GM21619 (cell line): Measurements from ENCODE around the gene FOXP1.

Experiments used
- ATAC-seq: cut with Tn5 transposase; IDR thresholded peaks from one replicate; pipeline ENCODE4 v1.9.1; 2021; ENCODE audit not compliant: unreplicated experiment

The FOXP1 gene

DNA sequence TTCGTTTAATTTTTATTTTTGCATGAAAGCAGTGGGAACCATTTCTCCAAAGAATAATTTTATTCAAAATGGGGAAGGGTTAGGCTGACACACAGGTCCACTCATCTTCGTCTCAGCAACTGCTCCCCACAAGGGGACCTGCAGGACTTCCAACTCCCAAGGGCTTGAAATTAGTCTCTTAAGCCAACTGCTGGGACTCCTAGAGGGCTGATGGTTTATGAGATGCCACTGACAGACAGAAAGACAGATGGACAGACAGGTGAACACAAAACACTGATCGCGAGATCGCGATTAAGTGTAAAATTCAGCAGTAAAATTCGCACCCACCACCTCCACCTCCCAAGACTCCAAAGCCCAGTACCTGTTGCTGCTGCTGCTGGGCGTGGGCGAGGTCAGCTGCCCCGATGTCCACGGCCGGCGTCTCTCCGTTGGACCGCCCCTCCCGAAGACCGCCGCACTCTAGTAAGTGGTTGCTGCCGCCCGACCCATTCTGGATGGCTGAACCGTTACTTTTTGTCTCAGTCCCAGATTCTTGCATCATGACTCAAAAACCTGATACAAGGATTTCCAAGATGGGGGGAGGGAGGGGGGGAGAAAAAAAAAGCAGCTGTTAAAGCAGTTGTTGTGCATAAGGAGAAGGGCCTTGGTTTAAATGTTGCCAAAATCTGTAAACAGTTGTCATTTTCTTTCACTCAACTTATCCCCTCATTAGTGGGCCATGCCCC lies 385.5 kb downstream of the FOXP1 start:
- no peak for ATAC-seq

DNA sequence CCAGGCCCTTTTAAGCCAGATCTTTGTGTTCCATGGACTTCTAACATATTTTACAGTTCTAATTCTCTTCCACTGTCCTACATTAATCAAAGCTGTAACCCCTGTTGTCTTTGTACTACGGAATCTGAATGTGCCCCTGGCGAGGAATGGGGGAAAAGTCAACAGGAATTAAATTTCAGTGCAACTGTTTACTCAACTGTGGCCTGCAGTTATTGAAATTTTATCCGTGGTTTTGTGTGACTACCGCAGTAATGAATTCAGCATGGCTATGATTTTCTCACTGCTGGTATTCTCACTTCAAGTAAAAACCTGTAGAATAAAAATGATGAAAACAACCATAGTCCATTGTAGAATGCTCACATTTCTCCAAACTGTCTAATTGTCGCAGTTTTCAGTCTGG lies 388.0 kb downstream of the FOXP1 start:
- ATAC-seq = no peak

DNA sequence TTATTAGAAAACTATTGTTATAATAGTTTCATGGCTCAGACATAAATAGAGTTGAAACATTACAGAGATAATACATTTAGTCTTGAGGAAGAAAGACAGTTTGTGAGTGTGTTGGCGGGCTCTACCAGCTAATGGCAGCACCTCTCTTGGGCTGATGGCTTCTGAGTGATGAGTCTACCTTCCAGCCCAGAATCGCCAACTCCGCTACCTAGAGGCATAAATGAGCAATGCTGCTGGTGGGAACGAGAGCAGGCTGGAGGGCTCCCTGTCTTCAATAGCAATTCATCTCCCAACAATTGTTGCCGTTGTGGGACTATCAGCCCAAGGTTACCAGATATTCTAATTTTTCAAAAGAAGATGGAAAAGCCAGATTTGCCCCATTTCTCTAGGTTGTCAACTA lies 388.7 kb downstream of the FOXP1 start:
- ATAC-seq = no peak

DNA sequence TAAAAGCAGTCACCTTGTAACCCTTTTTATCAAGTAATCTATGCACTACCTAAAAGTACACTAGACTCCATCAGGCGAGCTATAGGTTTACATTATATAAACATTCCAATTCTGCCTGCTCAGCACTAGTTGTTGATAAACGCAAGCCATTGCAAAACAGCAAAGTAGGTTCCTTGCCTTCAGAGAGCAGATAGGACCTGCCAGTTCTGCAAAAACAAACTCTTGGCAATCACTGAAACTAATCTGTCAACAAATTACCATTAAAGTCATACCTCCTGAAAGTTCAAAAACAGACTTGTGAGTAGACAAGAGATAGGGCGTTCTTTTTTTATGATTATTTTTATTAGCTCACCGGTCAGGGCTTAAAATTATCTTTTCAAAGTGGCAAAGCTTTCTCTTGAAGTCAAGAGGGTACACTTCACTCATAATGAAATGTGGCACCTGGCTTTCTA lies 392.5 kb downstream of the FOXP1 start:
- no peak for ATAC-seq

DNA sequence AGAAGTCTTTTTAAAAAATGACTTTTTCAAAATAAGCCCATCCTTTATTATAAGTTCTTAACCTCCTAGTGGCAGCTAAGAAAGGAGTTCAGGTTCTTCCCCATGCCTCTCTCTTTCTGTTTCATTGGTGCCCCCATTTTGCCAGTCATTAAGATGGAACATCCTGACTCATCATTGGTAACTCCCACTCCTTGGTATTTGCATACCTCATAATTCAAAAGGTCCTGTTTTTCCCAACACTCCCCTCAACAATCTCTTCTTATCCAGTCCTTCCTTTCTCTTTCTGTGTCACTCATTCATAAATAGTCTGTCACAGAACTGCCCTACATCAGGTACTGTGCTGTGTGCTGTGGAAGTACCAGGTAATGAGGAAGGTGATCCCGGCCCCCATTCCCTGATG lies 394.0 kb downstream of the FOXP1 start:
- no peak for ATAC-seq

DNA sequence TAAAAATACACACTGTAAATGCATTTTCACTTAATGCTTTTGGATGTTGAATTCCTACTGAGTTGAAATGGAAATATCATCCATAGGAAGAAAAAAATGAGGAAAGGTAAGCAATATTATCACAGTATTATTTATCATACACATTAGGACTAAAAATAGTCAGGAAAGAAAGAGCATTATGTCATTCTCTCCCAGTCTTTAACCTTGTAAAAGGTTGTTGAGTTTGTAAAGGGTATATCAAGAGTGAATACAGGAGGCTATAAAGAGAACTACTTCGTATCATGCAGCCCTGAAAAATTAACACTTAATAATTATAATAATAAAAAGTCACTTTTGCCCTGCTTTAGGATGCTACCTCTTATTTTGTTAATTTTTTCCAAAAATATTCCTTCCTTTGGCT lies 395.8 kb downstream of the FOXP1 start:
- ATAC-seq = no peak

DNA sequence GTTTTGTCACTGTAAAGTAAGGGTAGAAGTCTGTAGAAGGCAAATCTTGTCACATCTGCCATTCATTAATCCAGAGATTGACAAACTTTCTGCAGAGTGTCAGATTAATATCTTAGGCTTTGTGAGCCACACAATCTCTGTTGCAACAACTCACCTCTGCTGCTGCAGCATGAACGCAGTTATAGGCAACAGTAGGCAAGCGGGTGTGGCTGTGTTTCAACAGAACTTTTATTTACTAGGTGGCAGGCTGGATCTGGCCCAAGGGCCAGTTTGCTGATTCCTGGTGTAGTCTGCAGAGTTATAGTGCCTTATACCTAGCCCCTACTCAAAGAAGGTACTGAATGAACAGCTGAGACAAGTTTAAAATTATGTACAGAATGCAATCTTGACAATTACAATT lies 396.7 kb downstream of the FOXP1 start:
- no peak for ATAC-seq

DNA sequence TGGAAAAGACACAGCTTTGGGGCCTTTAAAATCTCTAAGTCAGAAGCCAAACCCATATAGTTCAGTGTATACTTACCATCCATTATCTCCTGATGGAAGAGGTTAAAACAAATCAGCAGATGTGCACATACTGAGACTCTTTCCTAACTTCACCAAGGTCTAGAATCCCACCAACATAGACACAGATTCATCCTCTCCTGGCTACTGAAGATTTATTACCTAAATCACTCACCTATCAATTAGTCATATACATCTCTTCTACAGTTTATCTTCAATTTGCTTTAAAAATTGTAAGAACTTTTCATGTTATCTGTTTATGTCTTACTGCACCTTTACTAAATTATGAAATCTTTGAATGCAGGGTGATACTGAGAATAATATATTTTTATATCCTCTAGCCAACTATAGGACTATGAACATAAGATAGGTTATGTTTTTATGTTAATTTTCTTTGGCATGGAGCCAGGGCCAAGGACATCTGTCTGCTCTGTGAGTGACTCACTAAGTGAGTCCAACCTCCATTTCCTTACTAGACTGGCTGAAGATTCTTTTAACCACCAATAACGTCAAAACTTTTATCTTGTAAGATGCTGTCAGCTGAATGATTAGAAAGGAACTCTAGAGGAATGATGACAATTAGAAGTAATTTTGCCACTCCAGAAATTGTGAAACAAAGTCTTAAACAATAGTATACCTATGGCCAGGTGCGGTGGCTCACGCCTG lies 397.6 kb downstream of the FOXP1 start:
- no peak for ATAC-seq

DNA sequence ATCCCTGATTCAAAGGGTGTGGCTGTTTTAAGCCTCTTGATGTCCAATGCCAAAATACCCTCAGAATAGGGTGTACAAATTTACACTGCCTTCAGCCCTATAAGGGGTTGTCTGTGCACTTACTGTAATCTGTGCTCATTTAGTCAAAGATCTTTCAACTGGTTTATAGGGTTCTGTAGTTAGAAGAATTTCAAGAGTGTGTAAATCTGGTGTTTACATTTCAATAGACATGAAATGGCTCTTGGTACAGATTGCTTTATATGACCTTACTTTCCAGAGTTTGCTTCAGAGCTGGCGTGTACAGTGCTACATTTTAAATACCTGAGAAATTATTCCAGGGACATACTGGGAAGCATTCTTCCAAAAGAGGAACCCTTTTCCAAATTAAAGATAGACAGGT lies 399.3 kb downstream of the FOXP1 start:
- no peak for ATAC-seq

DNA sequence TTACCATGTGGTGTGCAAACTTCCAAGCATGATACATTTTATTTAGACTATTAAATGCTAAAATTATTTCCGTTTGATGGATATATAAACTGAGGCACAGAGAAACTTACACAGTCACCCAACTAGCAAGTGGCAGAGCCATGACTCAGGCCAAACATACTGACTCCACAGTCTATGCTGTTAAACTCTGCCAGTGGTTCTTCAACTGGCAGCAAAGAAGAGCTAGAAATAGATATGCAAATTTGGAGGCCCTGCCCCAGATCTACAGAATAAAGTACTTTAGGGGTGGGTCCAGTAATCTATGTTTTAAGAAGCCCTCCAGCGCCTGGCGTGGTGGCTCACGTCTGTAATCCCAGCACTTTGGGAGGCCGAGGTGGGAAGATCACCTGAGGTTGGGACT lies 400.0 kb downstream of the FOXP1 start:
- no peak for ATAC-seq

DNA sequence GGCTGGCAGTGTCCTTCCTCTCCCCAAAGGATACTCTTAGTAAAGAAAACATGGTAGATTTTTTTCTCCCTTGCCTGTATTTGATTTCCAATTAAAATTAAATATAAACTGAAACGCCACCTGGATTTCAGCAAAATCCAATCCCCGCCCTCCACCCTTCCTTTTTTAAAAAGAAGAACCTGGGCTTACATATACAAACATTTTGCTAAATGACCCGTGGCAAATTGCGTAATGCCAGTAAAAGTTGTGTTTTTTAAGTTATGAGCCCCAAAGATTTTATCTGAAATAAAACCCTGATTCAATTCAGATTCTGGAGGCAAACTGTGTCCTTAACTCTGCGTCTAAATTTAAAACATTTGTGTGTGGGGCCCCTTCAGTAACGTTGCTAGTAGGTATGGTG lies 403.0 kb downstream of the FOXP1 start:
- ATAC-seq = no peak

DNA sequence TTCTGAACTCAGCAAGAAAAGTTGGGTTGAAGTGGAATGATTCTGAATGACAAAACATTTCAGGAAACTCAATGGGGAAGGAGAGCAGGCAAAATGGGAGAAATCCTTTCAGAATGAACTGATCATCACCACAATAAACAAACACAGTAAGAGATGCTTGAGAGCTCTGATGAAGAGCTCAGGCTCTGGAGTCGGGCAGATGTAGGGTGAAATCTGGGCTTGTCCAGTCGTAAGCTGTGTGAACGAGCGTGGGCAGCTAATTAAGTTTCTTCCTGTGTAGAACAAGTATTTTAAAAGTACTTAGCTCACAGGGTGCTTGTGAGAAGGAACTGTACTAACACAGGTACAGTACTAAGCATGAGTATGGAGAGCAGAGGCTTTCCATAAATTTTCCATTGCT lies 406.2 kb downstream of the FOXP1 start:
- no peak for ATAC-seq

DNA sequence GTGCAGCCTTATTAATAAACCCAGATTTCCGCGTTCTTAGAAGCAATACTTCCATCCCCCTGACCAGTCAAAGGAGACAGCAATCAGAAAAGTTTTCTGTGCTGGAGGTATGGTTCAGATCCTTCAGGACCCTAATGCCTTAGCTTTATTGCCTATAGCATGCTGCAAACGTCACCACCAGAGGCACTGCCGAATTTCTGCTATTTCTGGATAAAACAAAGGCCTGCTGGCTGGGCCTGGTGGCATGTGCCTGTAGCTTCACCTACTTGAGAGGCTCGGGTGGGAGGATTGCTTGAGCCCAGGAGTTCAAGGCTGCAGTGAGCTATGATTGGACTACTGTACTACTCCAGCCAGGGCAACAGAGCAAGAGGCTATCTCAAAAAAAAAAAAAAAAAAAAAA lies 407.2 kb downstream of the FOXP1 start:
- ATAC-seq = no peak

DNA sequence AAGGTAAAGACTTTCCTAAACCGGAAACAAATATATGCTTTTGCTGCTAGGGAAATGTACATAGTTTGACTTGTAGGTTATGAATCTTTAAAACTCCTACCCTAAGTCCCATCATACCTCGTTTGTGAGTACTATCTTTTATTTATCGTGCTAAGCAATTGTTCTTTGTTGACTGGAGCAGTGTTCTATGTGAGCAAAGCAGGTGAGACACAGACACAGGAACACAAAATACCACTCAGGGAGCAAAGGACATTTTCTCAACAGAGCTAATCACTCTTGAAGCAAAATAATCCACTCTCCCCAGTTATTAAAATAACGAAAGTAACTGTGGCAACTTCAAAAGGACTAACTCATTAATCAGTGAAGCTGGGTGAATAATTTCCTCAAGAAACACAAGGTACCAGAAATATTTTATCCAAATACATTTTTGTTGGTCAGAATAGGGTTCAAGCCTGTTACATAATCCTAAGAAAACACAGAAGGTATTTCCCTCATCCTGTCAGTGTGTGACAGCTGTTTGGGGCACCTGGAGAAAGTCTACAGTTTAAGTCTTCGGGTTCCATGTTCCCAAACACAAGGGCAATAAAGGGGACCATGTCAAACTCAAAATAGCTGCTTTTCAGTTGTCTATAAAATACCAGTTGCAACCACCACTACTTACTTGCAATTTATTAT lies 407.7 kb downstream of the FOXP1 start:
- ATAC-seq = no peak

DNA sequence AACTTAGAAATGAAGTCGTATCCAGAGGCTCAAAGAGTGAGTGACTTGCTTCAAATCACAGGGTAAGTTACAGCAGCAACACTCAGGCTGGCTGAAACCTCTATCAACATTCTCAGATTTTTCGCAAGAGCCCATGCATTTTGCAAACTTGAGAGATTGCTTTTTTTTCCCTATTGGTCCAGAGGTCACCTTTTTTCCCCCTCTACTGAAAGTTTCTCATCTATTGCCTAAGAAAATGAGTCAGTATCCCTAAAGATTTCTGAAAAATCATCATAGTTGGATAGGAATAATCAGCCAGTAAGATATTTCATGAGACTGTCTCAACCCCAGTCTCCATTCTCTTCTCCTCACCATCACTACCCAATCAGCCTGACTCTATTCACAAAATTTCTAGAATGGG lies 410.6 kb downstream of the FOXP1 start:
- no peak for ATAC-seq

DNA sequence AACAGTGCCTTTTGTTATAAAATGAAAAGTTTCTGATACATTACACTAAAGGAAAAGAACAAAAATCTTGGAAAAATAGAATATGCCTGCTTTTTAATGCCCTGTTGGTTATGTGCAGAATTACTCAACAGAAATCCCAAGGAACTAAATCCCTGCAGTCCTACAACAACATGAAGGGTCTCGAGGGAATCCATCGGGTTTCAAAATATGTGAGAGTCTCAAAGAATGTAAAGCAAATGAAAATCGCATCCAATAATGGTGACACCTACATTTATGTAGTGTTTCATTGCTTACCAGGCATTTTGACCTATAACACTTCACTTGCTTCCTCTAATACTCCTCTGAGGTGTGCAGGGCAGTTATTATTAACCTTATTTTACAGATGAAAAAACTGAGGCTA lies 411.3 kb downstream of the FOXP1 start:
- no peak for ATAC-seq

DNA sequence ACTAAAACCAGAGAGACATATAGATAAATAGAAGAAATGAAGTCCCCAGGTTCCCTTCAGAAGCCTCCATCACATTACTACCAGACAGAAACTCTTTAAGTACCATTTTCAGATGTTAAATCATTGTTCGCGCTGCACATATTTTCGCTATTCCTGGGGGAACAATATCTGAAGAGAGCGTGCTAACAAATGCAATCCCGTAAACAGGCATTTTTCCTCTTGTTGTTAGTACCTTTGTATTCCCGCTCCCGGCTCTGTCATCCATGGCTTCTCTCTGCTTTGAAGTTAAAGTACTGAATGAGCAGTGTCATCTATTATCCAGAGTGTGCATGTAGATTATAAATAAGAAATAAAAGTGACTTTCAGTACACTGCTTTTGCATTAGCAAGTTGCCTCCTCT lies 412.3 kb downstream of the FOXP1 start:
- no peak for ATAC-seq

DNA sequence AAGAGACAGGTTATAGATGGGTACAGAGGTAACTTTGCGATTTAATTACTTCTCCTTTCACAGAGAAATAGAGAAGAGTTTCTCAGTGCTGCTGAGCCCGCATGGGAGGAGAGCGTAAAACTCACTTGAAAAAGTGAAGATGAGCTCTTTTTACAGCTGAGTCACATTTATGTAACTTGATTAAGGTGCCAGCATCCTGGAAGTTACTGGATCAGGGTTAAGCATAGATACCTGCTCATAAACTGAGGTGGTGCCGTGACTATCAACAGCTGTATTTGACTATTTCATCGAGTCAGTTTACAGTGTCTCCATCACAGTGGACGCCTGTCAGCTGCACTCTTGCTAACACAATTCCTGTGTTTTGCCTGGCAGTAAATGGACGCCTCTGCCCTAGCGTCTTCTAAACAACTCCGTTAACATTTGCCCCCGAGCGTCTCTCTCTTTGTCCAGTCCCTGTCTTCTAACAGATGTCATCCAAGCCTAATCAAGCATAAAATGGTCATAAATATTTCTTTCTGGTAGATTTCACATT lies 414.6 kb downstream of the FOXP1 start:
- no peak for ATAC-seq

DNA sequence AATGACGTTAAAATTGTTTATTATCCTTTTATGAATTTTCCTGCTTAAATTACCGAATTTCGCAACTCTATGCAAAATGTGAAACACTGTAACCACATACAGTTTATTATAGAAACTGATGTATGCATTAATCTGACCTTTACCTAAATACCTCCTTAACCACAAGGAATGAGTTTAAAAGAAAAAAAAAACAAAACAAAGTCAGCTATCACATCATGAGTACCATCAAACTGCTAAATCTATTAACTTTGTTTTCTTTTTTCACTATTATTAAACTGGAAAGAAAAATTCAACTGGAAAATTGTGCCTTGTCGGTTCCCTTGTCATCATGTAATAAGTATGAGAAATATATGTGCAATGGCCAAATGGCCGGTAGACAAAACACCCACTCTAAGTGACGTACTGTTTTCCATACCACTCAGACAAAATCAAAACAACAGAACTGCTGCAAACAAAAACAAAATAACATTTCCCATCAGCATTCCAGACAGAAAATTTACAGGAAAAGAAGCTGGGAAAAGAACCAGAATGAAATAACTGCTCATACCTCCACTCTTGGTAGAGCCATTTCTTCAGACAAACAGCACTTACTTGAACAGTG lies 415.3 kb downstream of the FOXP1 start:
- ATAC-seq = no peak

DNA sequence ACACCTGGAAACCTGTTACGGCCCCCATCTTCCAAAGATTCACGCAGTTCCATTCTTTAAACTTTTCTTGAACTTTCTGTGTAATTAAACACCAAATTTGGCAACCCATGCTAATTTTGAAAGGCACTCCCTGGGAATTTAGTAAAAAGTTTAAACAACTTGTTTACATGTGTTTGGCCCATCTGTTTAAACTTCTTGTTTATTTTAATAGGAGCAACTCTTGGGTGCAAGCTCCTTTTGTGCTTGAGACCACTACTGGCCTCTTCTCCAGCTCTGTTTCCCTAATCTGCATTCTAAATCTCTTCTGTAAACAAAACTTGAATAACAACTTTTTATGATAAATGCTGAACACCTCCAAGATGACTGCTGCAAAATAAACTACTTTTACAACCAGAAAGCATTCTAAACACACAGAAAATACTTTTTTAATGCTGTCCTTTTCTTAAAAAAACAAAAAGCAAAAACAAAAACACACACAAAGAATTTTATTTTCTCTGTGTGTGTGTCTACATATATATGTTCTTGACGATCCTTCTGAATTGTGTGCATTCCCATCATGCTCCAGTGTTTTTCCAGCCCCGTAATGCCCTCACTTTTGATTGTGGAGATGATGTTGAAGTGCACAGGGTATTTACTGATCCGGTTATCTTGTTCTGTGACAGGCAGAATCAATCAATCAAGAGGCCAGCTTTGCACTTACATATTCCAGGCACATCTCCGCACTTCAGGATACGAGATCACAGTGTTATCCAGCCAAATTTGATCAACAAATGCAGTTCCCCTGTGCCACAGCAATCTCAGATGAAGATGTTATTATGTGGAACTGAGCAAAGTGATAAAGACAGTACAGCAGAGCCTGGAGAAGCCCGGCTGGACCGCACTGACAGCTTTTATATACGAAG lies 416.9 kb downstream of the FOXP1 start:
- ATAC-seq = no peak

DNA sequence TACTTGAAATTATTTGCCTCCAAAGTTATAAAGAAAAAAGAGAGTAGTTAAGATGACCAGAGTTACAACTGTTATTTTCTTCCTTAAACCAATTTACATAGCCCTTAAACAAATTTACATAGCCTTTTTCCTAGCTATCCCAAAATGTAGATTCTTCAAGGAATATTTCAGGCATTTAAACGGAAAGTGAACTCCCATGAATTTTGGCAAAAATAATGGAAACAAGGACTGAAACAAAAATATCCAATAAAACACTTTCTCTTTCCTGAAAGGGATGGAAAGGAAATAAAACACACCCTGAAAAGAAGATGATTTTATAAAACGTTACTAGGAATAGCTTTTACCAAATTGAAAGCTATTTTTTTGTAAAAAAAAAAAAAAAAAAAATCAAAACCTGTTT lies 418.6 kb downstream of the FOXP1 start:
- ATAC-seq = no peak
